ENCODE results near the gene GHDC.

Gene GHDC

DNA sequence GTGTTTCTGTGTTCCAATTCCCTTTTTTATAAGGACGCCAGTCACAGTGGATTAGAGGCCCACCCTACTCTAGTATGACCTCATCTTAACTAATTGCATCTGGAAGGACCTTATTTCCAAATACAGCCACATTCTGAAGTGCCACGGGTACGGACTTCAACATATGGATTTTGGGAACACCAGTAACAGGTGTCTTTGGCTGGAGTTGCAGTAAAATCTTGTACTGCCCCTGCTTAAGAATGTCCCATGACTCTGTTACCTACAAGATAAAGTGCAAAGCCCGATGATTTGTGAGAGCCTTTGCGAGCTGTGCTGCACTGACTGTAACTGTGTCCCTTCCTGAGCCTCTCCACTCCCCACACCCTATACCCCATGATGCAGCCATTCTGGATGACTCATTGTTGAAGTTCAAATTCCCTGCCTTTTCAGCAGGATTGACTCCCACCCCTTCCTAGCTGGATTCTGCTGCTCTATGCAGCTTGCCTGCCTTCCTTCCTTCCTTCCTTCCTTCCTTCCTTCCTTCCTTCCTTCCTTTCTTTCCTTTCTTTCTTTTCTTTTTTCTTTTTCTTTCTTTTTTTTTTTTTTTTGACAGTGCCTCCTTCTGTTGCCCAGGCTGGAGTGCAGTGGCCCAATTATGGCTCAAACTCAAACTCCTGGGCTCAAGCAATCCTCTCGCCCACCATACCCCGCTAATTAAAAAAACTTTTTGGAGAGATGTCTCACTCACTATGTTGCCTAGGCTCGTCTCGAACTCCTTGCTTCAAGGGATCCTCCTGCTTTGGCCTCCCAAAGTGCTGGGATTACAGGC, 11.2 kb downstream of the GHDC start:
- no peak for DNase-seq

DNA sequence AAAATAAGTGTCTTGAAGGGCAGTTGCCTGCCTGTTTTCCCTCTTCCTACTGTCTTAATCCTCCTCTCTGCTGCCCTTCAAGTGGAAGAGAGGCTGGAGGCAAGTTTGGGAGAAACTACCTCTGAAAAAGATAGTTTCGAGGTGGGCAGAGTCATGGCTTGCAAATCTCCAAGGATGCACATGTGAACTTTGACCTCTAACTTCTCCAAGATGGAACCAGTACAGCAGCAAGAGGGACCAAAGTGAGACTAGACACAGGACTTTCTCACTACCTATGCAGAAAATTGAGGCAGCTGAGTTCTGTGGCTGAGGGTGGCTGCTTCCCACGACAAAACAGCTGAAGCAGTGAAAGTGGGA, 12.5 kb downstream of the GHDC start:
- no peak for DNase-seq

DNA sequence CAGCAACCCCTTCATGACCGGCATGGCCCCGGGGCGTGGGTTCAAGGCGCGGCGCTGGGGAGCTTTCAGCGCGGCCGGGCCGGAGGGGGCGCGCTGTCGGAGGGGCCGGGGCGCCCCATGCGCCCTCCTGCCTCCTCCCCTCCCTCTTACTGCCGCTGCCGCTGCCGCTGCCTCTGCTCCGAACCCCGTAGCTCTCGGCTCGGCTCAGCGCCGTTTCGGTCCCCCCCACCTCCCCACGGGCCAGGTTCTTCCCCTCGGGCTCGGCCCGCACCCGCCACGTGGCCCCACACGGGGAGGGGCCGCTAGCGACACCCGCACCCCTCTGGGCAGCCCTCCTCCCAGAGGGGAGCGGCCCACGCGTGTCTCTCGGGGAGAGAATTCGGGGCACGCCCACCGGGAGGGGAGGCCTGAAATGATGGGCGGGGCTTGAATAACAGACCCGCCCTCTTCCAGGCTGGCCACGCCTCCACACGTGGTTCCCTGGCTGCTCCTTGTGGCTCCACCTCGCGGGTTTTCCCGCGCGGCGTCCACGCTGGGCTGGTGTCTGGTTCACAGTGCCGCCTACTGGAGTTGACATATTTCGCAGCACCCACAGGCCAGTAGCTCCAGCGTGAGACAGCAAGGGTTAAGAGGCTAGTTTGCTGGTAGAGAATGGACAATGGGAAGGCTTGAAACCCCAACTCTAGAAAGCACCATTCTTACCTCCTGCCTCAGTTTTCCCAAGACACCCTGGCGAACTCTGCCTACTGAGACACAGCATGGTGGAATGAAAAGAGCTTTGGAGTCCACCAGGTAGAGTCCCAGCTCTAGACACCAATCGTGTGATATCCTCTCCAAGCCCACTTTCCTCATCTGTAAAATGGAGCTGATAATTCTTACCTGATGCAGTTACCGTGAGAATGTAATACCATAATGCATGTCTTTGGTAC, 13.1 kb downstream of the GHDC start, which contains the start of gene KCNH4:
KCNH4 (minus strand) TSS at position 221 of the 929 bp plus-strand sequence; CDS start at position 24, 197 bp downstream.
- DNase-seq: peak; percentile 83

- DNase-seq: no peak
Observed at GRCh38 chr17:42180411-42180921, 13.8 kb downstream of the GHDC start.

DNA sequence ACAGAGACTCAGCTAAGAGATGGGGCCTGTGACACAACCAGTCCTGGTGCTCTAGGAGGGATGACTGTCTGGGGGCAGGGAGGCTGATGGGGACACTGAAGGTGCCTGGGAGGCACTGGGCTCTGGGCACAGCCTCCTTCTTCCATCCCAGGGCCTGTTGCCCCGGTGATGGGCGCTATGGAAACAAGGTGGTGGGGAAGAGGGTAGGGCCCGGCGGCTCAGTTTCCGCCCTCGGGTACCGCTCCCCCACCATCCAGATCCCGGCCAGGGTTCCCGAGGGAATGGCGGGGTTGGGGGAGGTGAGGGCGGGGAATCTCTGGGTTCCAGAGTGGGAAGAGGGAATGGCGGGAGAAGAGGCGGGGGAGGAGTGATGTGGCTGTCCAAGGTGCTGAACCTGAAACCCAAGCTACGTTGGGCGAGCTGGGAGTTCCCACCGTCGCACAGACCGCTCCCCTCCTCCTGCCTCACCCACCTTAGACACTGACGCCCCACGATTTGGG, 14.3 kb downstream of the GHDC start:
- no peak for DNase-seq

DNA sequence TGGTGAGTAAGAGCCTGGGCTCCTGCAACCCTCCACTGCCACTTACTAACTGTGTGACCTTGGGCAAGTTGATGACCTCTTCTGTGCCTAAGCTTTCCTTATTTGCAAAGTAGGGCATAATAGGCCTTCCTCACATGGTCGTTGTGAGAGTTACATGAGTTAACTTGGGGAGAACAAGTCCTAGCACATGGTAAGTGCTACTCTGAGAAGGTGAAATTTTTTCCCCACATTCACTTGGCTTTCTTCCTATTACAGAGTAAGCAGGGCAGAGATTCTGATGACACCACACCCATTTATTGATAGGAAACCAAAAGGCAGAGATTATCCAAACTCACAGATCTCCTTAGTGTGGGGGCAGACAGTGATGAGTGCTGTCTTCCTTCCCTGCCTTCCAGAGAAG, 15.0 kb downstream of the GHDC start:
- DNase-seq: no peak

GRCh38 chr17:42178817-42179216, 15.5 kb downstream of the GHDC start:
- no peak for DNase-seq

GRCh38 chr17:42177684-42178083, 16.6 kb downstream of the GHDC start:
- DNase-seq: no peak

- DNase-seq: no peak
Observed at GRCh38 chr17:42174126-42174783, 20.0 kb downstream of the GHDC start.

DNA sequence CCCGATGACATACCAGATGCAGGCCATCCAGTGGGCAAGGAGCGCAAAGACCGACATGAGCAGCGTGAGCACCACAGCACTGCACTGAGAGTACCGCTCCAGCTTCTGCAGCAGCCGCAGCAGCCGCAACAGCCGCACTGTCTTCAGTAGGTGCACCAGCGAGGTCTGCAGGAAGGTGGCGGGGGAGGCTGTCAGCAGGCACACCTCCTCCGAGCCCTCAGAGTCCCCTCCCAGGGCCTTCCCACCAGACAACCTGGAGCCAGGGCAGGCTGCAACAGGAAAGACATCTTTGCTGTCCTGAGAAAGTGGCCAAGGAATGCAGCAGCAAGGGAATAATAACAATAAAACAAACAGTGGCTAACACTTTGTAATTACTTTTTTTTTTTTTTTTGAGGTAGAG, 22.5 kb downstream of the GHDC start:
- DNase-seq: no peak

DNA sequence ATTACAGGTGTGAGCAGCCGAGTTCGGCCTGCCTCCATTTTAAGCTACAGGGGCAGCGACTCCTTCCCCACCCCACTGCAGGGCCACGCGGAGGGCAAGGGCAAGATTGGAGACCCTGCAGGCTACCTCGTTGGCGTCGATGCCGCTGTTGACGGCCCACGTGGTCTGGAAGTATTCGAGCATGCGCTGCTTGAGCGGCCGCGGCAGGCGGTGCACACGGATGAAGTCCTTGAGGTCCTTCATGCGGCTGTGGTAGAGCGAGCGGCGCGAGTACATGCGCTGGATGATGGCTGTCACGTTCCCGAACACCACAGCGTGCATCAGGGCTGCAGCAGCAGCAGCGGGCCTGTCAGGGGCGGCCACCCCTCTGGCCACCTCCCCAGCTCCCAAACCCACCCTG, 24.9 kb downstream of the GHDC start:
- DNase-seq: no peak

DNA sequence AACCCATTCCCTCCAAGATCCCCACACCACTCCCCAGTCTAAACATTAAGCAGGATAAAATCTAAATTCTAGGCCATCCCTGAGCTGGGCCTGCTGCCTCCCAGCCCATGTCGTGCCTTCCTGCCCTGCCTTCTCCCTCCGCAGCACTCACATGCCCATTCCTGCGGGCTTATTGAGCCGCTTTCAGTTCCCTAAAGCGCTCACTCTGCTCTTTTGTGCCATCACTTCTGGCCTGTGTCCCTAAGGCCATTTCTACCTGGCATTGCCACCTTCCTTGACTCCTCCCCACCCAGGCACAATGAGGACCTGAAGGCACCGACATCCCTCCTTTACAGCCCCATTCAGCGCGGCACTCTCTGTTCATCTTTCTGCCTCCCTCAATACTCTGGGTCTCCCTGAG, 26.5 kb downstream of the GHDC start:
- DNase-seq: no peak

DNA sequence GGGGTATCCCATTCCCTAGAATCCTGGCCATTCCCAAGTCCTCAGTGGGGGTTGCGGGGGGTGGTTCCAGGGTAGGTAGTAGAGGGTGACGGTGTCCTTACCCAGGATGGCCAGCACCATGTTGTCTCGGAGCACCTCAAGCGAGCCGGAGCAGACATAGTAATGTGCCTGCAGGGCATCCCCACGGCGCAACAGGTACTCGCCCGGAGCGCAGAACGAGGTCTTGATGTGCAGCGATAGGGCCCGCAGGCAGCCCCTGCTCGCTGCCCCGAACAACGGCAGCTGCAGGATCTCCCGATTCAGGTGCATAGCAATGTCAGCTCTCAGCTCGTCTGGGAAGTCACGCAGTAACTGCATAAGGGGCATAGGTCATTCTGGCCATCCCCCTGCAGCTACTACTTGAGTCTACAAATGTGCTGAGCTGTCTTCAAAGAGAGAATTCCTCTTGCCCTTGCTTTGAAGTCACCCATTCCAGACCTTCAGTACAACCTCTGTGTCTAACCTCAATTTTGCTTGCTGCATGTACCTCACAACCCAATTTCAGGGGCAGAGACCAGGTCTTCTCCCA, 28.0 kb downstream of the GHDC start:
- DNase-seq: no peak

GRCh38 chr17:42165751-42166150, 28.5 kb downstream of the GHDC start:
- no peak for DNase-seq

- DNase-seq: no peak
Observed at GRCh38 chr17:42163696-42164407, 30.4 kb downstream of the GHDC start.

DNA sequence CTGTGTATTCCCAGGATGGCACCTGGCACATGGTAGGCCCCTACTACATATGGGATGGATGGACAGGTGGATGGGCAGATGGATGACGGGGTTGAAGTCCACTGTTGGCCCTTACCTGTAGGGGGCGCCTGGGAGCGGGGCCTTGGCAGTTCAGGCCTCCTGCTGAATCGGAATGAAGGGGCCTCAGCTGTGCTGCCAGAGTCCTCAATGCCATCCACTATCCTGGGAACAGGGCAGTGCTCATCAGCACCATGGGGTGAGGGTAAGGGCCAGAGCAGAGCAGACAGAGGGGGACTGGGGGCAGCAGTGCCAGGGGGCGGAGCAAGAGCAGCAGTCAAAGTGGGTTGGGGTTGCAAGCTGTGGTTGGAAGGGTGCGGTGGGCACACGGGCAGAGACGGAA, 31.2 kb downstream of the GHDC start:
- DNase-seq: no peak

DNA sequence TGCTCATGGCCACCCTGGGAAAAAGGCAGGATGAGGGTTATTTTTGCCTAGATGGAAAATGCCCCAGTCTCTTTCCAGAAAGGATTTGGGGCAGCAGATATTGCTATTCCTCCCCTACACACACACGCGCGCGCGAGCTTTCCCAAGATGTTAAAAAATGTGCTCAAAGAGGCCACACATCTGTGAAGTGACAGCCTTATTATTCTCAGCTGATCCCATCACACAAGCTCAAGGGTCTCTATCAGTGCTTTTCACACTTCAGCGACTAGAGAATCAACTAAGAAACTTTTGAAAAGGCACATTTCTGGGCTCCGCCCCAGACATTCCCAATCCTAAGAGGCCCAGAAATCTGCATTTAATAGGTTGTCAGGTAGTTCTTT, 33.8 kb downstream of the GHDC start:
- no peak for DNase-seq

DNA sequence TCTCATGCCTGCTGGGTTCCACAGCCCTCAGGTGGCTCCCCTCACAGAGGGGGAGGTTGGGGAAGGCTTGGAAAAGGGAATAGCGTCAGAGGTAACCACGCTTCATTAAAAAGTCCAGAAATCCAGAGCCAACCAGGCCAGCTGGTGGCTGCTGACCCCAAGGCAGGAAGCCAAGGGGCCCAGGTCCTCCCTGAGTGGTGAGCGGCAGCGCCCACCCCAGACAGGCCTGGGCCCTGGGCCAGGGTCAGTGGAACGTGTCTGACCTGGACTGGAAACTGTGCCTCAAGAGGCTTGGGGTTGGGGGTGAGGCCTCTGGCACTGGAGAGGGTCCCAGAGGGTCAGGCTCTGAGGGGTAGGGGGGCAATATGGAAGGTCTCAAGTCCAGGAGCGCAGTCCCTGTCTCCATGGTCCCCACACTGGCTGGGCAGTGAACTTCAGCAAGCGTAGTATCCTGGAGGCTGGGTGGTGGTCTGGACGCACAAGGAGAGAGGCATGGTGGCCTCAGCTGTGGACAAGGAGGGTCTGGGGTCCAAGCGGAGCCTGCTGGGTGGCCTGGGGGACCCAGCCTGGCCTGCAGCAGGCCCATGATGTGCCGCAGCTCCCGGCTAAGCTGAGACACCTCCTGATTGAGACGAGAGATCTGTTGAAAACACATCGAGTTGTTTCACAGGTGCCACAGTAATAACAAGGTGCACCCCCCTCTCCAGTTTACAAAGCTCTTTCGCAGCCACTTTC, 34.3 kb downstream of the GHDC start:
- no peak for DNase-seq

GRCh38 chr17:42155614-42156045, 38.7 kb downstream of the GHDC start:
- DNase-seq: no peak

- no peak for DNase-seq
Observed at GRCh38 chr17:42153919-42154742, 40.2 kb downstream of the GHDC start.

Data from activated T-cell treated with anti-CD3 and anti-CD28 coated beads for 4 hours (primary cell).